KMS-11 (cell line): Measurements from ENCODE around the gene ADAM19.
"Not testable (repeated sequence)": the region's sequence is repeated elsewhere in the genome, so short reads cannot be mapped to it uniquely, and the experiment has no call there.

Experiments
- H2AFZ ChIP-seq: fragments of 200-600 bp; sonication (generic); 2 replicates; pipeline ENCODE4 v1.6.1; 2016; ENCODE audit warnings: antibody characterized with exemption, mixed run types, low read depth
- H3K27ac ChIP-seq: fragments of 200-600 bp; sonication (generic); 2 replicates; pipeline ENCODE4 v1.6.1; 2016; ENCODE audit warnings: mild to moderate bottlenecking, mixed run types
- H3K27me3 ChIP-seq: fragments of 200-600 bp; sonication (generic); 2 replicates; pipeline ENCODE4 v1.6.1; 2017; ENCODE audit warnings: mild to moderate bottlenecking, low read depth, mixed run types, moderate library complexity; ENCODE audit not compliant: insufficient read depth
- H3K36me3 ChIP-seq: fragments of 200-600 bp; sonication (generic); 2 replicates; pipeline ENCODE4 v1.6.1; 2017; ENCODE audit warnings: mild to moderate bottlenecking, mixed run types; ENCODE audit not compliant: insufficient read depth
- H3K4me1 ChIP-seq: fragments of 200-600 bp; sonication (generic); 2 replicates; pipeline ENCODE4 v1.6.1; 2016; ENCODE audit warnings: mild to moderate bottlenecking, low read depth, mixed run types; ENCODE audit not compliant: poor library complexity, severe bottlenecking
- H3K4me2 ChIP-seq: fragments of 200-600 bp; sonication (generic); 2 replicates; pipeline ENCODE4 v1.7.0; 2016; ENCODE audit warnings: mild to moderate bottlenecking, mixed run types
- H3K4me3 ChIP-seq: fragments of 200-600 bp; sonication (generic); IDR thresholded peaks from 2 replicates; pipeline ENCODE4 v1.6.1; 2017; ENCODE audit warnings: low read depth, low read length, mixed read lengths; ENCODE audit not compliant: insufficient read depth
- H3K79me2 ChIP-seq: fragments of 200-600 bp; sonication (generic); 2 replicates; pipeline ENCODE4 v1.6.1; 2016; ENCODE audit warnings: low read depth, mixed run types; ENCODE audit not compliant: insufficient read depth
- H3K9ac ChIP-seq: fragments of 200-600 bp; sonication (generic); 2 replicates; pipeline ENCODE4 v1.6.1; 2016; ENCODE audit warnings: mild to moderate bottlenecking, mixed run types
- H4K20me1 ChIP-seq: fragments of 200-600 bp; sonication (generic); 2 replicates; pipeline ENCODE4 v1.6.1; 2016; ENCODE audit warnings: mild to moderate bottlenecking, mixed run types; ENCODE audit not compliant: insufficient read depth
- TF ChIP-seq, protein P1 (sequence below): fragments of 200-600 bp; sonication (generic); conservative IDR thresholded peaks from 2 replicates; pipeline ENCODE4 v1.6.1; 2017; ENCODE audit warnings: low read depth, mild to moderate bottlenecking, antibody characterized with exemption, low read length, moderate library complexity, mixed read lengths

ADAM19 gene

DNA sequence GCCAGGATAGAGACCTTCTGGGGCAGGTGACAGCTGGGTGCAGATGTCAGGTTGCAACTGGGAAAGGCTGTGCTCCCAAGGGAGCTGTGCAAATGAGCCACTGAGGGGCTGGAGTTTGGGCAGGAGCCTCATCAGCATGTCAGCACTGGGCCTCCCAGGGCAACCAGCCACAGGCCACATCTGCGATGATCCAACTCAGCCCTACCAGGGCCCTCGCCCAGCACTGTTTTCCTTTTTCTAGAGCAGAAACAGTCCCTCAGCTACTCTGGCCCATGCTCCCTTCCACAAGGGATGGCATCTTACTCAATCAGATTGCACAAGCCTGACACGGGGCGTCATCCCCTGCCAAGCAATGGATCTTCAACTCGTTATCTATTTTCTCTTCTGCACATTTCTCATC is 90.8 kb downstream of the ADAM19 start:
- no peaks in the 10 kb centered on the region for H4K20me1 ChIP-seq
- H3K4me1 ChIP-seq, result no peaks in the 10 kb centered on the region
- H3K79me2 ChIP-seq, result no peaks in the 10 kb centered on the region
- H3K4me3 ChIP-seq, result no peak overlapping the region
- H3K27ac ChIP-seq, result no peak overlapping the region
- no peaks in the 10 kb centered on the region for H3K27me3 ChIP-seq
- H3K4me2 ChIP-seq, result no peak overlapping the region
- TF ChIP-seq, protein P1, sequence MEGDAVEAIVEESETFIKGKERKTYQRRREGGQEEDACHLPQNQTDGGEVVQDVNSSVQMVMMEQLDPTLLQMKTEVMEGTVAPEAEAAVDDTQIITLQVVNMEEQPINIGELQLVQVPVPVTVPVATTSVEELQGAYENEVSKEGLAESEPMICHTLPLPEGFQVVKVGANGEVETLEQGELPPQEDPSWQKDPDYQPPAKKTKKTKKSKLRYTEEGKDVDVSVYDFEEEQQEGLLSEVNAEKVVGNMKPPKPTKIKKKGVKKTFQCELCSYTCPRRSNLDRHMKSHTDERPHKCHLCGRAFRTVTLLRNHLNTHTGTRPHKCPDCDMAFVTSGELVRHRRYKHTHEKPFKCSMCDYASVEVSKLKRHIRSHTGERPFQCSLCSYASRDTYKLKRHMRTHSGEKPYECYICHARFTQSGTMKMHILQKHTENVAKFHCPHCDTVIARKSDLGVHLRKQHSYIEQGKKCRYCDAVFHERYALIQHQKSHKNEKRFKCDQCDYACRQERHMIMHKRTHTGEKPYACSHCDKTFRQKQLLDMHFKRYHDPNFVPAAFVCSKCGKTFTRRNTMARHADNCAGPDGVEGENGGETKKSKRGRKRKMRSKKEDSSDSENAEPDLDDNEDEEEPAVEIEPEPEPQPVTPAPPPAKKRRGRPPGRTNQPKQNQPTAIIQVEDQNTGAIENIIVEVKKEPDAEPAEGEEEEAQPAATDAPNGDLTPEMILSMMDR, result no peak
- no peak overlapping the region for H3K9ac ChIP-seq
- H2AFZ ChIP-seq, result no peak overlapping the region
- H3K36me3 ChIP-seq, result no peaks in the 10 kb centered on the region

DNA sequence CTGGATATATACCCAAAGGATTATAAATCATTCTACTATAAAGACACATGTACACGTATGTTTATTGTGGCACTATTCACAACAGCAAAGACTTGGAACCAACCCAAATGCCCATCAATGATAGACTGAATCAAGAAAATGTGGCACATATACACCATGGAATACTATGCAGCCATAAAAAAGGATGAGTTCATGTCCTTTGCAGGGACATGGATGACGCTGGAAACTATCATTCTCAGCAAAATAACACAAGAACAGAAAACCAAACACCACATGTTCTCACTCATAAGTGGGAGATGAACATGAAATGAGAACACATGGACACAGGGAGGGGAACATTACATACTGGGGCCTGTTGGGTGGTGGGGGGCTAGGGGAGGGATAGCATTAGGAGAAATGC is 92.9 kb downstream of the ADAM19 start:
- H3K4me1 ChIP-seq, H3K9ac ChIP-seq, H3K27ac ChIP-seq, H4K20me1 ChIP-seq, H2AFZ ChIP-seq, H3K36me3 ChIP-seq, H3K4me3 ChIP-seq, H3K79me2 ChIP-seq, H3K4me2 ChIP-seq, H3K27me3 ChIP-seq: not testable (repeated sequence)

DNA sequence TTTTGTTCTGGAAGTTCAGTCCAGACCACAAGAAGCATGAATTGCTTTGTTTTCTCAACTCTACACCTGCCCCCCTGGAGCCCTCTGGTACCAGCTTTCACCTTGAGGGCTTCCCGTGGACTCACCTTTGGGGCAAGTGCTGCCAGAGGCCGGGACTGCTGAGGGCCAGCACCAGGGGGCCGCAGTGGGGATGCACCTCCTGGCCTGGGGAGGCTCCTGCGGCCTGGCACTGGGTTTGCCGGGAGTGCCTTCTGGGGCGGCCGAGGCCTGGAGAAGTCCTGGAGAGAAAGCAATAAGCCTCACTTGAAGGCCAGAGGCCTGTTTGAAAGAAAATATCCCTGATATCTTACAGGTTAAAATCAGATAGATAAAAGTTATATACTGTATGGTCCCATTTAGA is 93.9 kb downstream of the ADAM19 start:
- no peak overlapping the region for H2AFZ ChIP-seq
- no peaks in the 10 kb centered on the region for H3K79me2 ChIP-seq
- no peaks in the 10 kb centered on the region for H4K20me1 ChIP-seq
- no peak overlapping the region for H3K9ac ChIP-seq
- no peaks in the 10 kb centered on the region for H3K27me3 ChIP-seq
- H3K4me3 ChIP-seq, result no peak overlapping the region
- H3K4me1 ChIP-seq, result no peaks in the 10 kb centered on the region
- no peak overlapping the region for H3K4me2 ChIP-seq
- H3K27ac ChIP-seq, result no peak overlapping the region
- H3K36me3 ChIP-seq, result no peaks in the 10 kb centered on the region
- TF ChIP-seq, protein P1, result no peak

DNA sequence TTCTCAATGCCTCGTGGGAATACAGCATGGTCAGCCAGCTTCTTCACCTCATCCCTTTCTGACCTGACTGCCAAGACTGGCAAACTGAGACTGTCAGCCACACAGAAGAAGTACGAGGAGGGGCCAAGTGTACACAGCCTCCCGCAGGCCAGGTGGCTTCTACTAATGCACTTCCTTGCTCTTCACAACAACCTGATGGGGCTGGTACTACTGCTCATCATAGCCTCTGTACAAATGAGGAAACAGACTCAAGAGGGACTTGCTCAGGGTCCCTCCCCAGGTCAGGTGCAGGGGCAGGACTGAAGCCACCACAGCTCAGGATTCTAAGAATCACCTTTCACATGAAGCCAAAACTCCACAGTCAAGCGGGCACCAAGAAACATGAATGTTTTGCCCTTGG is 94.3 kb downstream of the ADAM19 start:
- H3K4me1 ChIP-seq, result no peaks in the 10 kb centered on the region
- TF ChIP-seq, protein P1, result no peak
- no peaks in the 10 kb centered on the region for H3K79me2 ChIP-seq
- no peak overlapping the region for H3K4me2 ChIP-seq
- no peaks in the 10 kb centered on the region for H4K20me1 ChIP-seq
- no peaks in the 10 kb centered on the region for H3K36me3 ChIP-seq
- no peaks in the 10 kb centered on the region for H3K27me3 ChIP-seq
- no peak overlapping the region for H2AFZ ChIP-seq
- no peak overlapping the region for H3K4me3 ChIP-seq
- no peak overlapping the region for H3K9ac ChIP-seq
- H3K27ac ChIP-seq, result no peak overlapping the region

DNA sequence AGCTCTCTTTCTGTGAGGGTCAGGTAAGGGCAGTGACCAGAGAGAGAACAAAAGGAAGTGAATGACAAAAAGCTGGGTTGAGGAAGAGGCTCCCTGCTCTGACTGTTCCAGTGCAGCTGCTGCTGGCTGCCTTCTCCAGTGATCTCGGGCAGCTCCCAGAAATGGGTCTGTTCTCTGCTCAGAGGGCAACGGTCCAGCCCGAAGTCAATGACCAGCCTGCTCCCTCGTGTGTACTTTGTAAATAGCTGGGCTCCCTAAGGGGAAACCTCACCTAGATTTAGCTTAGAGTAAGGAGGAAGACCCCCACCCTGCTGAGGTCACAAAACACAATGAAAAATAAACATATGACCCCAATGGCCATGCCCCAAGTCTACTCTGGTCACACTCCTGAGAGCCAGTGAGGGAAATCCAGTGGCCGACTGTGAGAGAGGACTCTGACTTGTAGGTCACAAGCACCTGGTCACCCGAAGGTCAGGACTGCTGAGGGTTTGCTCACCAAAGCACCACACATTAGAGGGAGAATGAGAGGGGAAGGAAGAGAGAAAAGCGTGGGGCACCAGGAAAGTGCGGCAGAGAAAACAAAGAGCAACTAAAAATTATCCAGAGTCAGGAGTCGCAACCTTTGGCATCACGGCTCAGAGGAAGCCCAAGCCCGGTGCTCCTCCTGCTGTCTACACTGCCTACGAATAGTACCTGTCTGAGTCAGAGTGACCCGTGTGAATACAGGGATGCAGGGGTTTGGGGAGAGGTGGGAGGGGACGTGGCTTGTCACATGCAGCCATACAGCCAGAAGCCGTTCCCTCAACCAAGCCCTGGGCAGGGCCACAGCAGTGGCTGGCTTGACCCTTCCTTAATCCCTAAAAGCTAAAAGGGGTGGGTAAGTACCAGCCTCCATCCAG is 95.7 kb downstream of the ADAM19 start:
- H4K20me1 ChIP-seq, result no peaks in the 10 kb centered on the region
- no peak overlapping the region for H3K27ac ChIP-seq
- no peaks in the 10 kb centered on the region for H3K4me1 ChIP-seq
- no peak overlapping the region for H3K4me2 ChIP-seq
- H3K4me3 ChIP-seq, result no peak overlapping the region
- H3K9ac ChIP-seq, result no peak overlapping the region
- H3K27me3 ChIP-seq, result no peaks in the 10 kb centered on the region
- no peak overlapping the region for H2AFZ ChIP-seq
- TF ChIP-seq, protein P1, result no peak
- no peaks in the 10 kb centered on the region for H3K79me2 ChIP-seq
- H3K36me3 ChIP-seq, result no peaks in the 10 kb centered on the region
